ENCODE measurements around the gene PRPF31. TPM values are rescaled to one million over a fixed set of nuclear protein-coding genes. Genes with fewer than 3 reads are reported as not detected.

PRPF31 gene
- total and polyA plus RNA-seq, 9 of the 15 experiments (the other 6 are each of a cell fraction or from before 2014, with no cell fraction given), result 5.8 to 92.2 (median 69.2) TPM

- TF ChIP-seq CLOCK (CRISPR knock-in tag; IDR thresholded peaks at IDR 0.05; ENCODE audit: borderline replicate concordance) (no peak), ZNF143 (CRISPR knock-in tag; IDR thresholded peaks at IDR 0.05) (0 out of 2 replicates have a peak, but pooled peaks have one; percentile 10), SP2 (IDR thresholded peaks at IDR 0.05; ENCODE audit: extremely low read depth, low read depth, low read length, poor library complexity, severe bottlenecking) (no peak), RBM17 (IDR thresholded peaks at IDR 0.05; ENCODE audit: borderline replicate concordance, low read depth, low read length) (no peak)
Measured at GRCh38 chr19:54158812-54159351, 43.3 kb downstream of the PRPF31 start (continued).

- intact Hi-C loops (cut with micrococcal nuclease) (loop anchor here (1.0 kb wide), 1 partner anchor 22 kb away; the partner anchor contains the start of gene CNOT3), in situ Hi-C loops (cut with MboI) (loop anchor here (5.0 kb wide), 1 partner anchor 68 kb away; no protein-coding TSS in a partner anchor)
- no TSS peak for BruUV-seq (replicated peaks)
- FAIRE-seq, result peak; percentile 100
- Histone ChIP-seq H3K27me3 (ENCODE audit: control insufficient read depth in 2 of 2, insufficient read depth in 2 of 2, low read length in 2 of 2) (no peaks in the 10 kb centered on the region), H3K9me1 (ENCODE audit: control insufficient read depth, insufficient read depth, low read length) (no peaks in the 10 kb centered on the region), H3K9me3 (replicated peaks; ENCODE audit: control insufficient read depth, insufficient read depth, low read depth, low read length) (no peaks in the 10 kb centered on the region), H3K36me3 (ENCODE audit: control insufficient read depth, insufficient read depth, low read length) (peaks cover 38% of the 10 kb centered on the region), H3K4me2 (ENCODE audit: insufficient read depth, low read length) (peak within 1 kb of the TSS; percentile 95), H2AFZ (ENCODE audit: low read depth, low read length) (peak within 1 kb of the TSS; percentile 97), H3K27ac (ENCODE audit: extremely low read depth, low read depth, low read length) (peak within 1 kb of the TSS; percentile 93), H3K9ac (ENCODE audit: insufficient read depth in 1 of 2, low read depth in 2 of 2, low read length in 2 of 2) (peak within 1 kb of the TSS; percentile 84 to 94), H3K4me3 (peak within 1 kb of the TSS; percentile 69), H3K79me2 (ENCODE audit: control insufficient read depth, insufficient read depth, low read length) (peaks cover 18% of the 10 kb centered on the region; the same call in 2 of the 3 replicates), H3K4me1 (replicated peaks in 1 of 2; ENCODE audit: control insufficient read depth in 2 of 2, insufficient read depth in 2 of 2, low read length in 2 of 2) (peaks cover 21 to 42% of the 10 kb centered on the region in 2 experiments), H4K20me1 (replicated peaks; ENCODE audit: control insufficient read depth, insufficient read depth, low read length) (0 out of 2 replicates have a peak, but pooled peaks cover 3% of the 10 kb centered on the region)
- ChIA-PET POLR2A (interaction anchor here (0.6 to 3.1 kb wide), 11 partner anchors 9 to 98 kb away, joined by 3 to 18 read pairs (median 5); partner anchors contain the start of genes CNOT3, LILRB5, MBOAT7 and PRPF31), CTCF (ENCODE audit: low intra/inter-chr PET ratio) (no interaction called here)
- ATAC-seq, result peak; percentile 89
- peak; percentile 95 to 100 (median 98) for DNase-seq (ENCODE audit: extremely low read depth in 1 of 4, low spot score in 3 of 4)
- WGBS (ENCODE audit: insufficient coverage, low coverage, missing lambda C conversion rate), result under 1% methylated on average over 59 of the region's 72 CpGs
- TF ChIP-seq ZNF3 (CRISPR knock-in tag; IDR thresholded peaks at IDR 0.05), result no peak
- no peak for TF ChIP-seq ZC3H8 (IDR thresholded peaks at IDR 0.05)
- peak; percentile 85 for TF ChIP-seq CTCFL (IDR thresholded peaks at IDR 0.05; ENCODE audit: borderline replicate concordance, insufficient read depth, low read depth, low read length, poor library complexity, severe bottlenecking)
- peak; percentile 84 for TF ChIP-seq SP2 (IDR thresholded peaks at IDR 0.05; ENCODE audit: extremely low read depth, low read depth, low read length, poor library complexity, severe bottlenecking)
- TF ChIP-seq E2F5 (CRISPR knock-in tag; IDR thresholded peaks at IDR 0.05), result no peak
- TF ChIP-seq NFATC3 (IDR thresholded peaks at IDR 0.05), result no peak
- TF ChIP-seq NELFE (IDR thresholded peaks at IDR 0.05; ENCODE audit: insufficient read depth, insufficient read length), result no peak
Measured at GRCh38 chr19:54159352-54160181, 44.0 kb downstream of the PRPF31 start, which contains the start of gene LENG1. TSS of gene LENG1 (minus strand) at chr19:54159721. CDS start at chr19:54159695, 26 bp downstream.
